Endodermal cell (in vitro differentiated cells): Measurements from ENCODE around the gene CASZ1. TPM values are rescaled to one million over a fixed set of nuclear protein-coding genes. Genes with fewer than 3 reads are reported as not detected.

Experiments used
- DNase-seq: peaks from one replicate; pipeline ENCODE4 v3.0.0-alpha.2; 2017
- H3K27ac ChIP-seq: 2 replicates; pipeline ENCODE4 v1.5.1; 2013; ENCODE audit warnings: mild to moderate bottlenecking, low read depth, low read length, moderate library complexity
- H3K27me3 ChIP-seq: 2 replicates; pipeline ENCODE4 v1.6.1; 2013; ENCODE audit warnings: mild to moderate bottlenecking, low read length, moderate library complexity; ENCODE audit not compliant: insufficient read depth, control insufficient read depth, poor library complexity, severe bottlenecking
- H3K36me3 ChIP-seq: 2 replicates; pipeline ENCODE4 v1.7.0; 2013; ENCODE audit warnings: mild to moderate bottlenecking, low read length, moderate library complexity; ENCODE audit not compliant: control insufficient read depth, insufficient read depth
- H3K4me1 ChIP-seq: one replicate; pipeline ENCODE4 v1.7.0; 2013; ENCODE audit warnings: low read length; ENCODE audit not compliant: control insufficient read depth, insufficient read depth
- H3K4me3 ChIP-seq: 2 replicates; pipeline ENCODE4 v1.5.1; 2013; ENCODE audit warnings: mild to moderate bottlenecking, low read length, moderate library complexity
- H3K9ac ChIP-seq: 2 replicates; pipeline ENCODE4 v1.6.1; 2013; ENCODE audit warnings: mild to moderate bottlenecking, low read length, moderate library complexity; ENCODE audit not compliant: poor library complexity, severe bottlenecking; ENCODE audit errors: extremely low read depth
- H3K9me3 ChIP-seq: 2 replicates; pipeline ENCODE4 v1.6.1; 2013; ENCODE audit warnings: mild to moderate bottlenecking, low read length, moderate library complexity; ENCODE audit not compliant: control insufficient read depth
- H3K27ac Mint-ChIP-seq: 2 replicates; pipeline ENCODE4 v1.8.0; 2020; ENCODE audit warnings: mixed read lengths
- H3K27me3 Mint-ChIP-seq: 2 replicates; pipeline ENCODE4 v1.8.0; 2021; ENCODE audit warnings: mild to moderate bottlenecking, mixed read lengths; ENCODE audit not compliant: insufficient read depth
- H3K36me3 Mint-ChIP-seq: 2 replicates; pipeline ENCODE4 v1.8.0; 2020; ENCODE audit warnings: low read depth, mixed read lengths
- H3K4me1 Mint-ChIP-seq: 2 replicates; pipeline ENCODE4 v1.8.0; 2020; ENCODE audit warnings: mixed read lengths
- H3K4me3 Mint-ChIP-seq: 2 replicates; pipeline ENCODE4 v1.8.0; 2020; ENCODE audit warnings: mild to moderate bottlenecking, moderate library complexity, mixed read lengths
- H3K9me3 Mint-ChIP-seq: 2 replicates; pipeline ENCODE4 v1.8.0; 2020; ENCODE audit warnings: mild to moderate bottlenecking, mixed read lengths
- CTCF ChIP-seq: fragments of 200-600 bp; sonication (generic); conservative IDR thresholded peaks from 2 replicates; pipeline ENCODE4 v1.5.0; 2021; ENCODE audit warnings: antibody characterized with exemption, mild to moderate bottlenecking
- WGBS, 2 experiments: methylation state at CpG; one replicate each; pipeline versions ENCODE4 v1.1.5 to v1.1.7; 2013; ENCODE audit warnings: missing lambda C conversion rate in 2 of 2, mixed read lengths in 1 of 2; ENCODE audit not compliant: insufficient coverage in 1 of 2, insufficient read length in 1 of 2; 5-methylcytosine and 5-hydroxymethylcytosine counted together
- total RNA-seq, 2 donors: library from RNA; stranded (reverse); fragmentation: NEBNext Ultra II Directional in 1 of 2; extraction: Animal tissue kit (Norgen Biotek cat#: 25700) in 1 of 2; gene quantifications; 2 replicates in 1 of 2; 3 replicates in 1 of 2; pipeline ENCODE4 v1.2.1, GENCODE V29; 2021

CASZ1 gene
- total RNA-seq, 2 donors from 2014 or later = 3.5 to 5.9 TPM

- Mint-ChIP-seq H3K27ac (no peak overlapping the region), H3K4me3 (no peak overlapping the region), H3K27me3 (peaks cover 23% of the 10 kb centered on the region), H3K4me1 (no peaks in the 10 kb centered on the region), H3K36me3 (no peaks in the 10 kb centered on the region), H3K9me3 (no peaks in the 10 kb centered on the region)
- no peak for TF ChIP-seq CTCF
- no peak overlapping the region for H3K27ac ChIP-seq
- no peak overlapping the region for H3K9ac ChIP-seq
- H3K27me3 ChIP-seq = no peaks in the 10 kb centered on the region
- no peaks in the 10 kb centered on the region for H3K36me3 ChIP-seq
- no peaks in the 10 kb centered on the region for H3K9me3 ChIP-seq
- DNase-seq = no peak
- H3K4me1 ChIP-seq = no peaks in the 10 kb centered on the region
- no peak overlapping the region for H3K4me3 ChIP-seq
- 89 to 93% methylated on average over 6 to 22 of the region's 24 CpGs for WGBS, 2 experiments
Measured at GRCh38 chr1:10782491-10783244, 13.8 kb downstream of the CASZ1 start.

- H3K4me3 ChIP-seq = no peak overlapping the region
Measured at GRCh38 chr1:10781137-10781536, 15.3 kb downstream of the CASZ1 start.

GRCh38 chr1:10779841-10780240 is 16.6 kb downstream of the CASZ1 start:
- Histone ChIP-seq H3K27me3 (no peaks in the 10 kb centered on the region), H3K9me3 (no peaks in the 10 kb centered on the region), H3K4me3 (no peak overlapping the region), H3K36me3 (no peaks in the 10 kb centered on the region), H3K27ac (no peak overlapping the region), H3K9ac (no peak overlapping the region), H3K4me1 (no peaks in the 10 kb centered on the region)
- no peak for TF ChIP-seq CTCF
- H3K9me3 Mint-ChIP-seq = no peaks in the 10 kb centered on the region
- no peaks in the 10 kb centered on the region for H3K36me3 Mint-ChIP-seq
- 89% methylated on average over 7 to 10 of the region's 10 CpGs for WGBS, 2 experiments
- H3K4me3 Mint-ChIP-seq = no peak overlapping the region
- no peak for DNase-seq
- H3K27me3 Mint-ChIP-seq = peaks cover 6% of the 10 kb centered on the region
- no peaks in the 10 kb centered on the region for H3K4me1 Mint-ChIP-seq
- H3K27ac Mint-ChIP-seq = no peak overlapping the region

More at GRCh38 chr1:10781137-10781536, 15.3 kb downstream of the CASZ1 start:
- no peak overlapping the region for H3K27ac Mint-ChIP-seq
- no peak for DNase-seq
- 94 to 97% methylated on average over 5 to 8 of the region's 8 CpGs for WGBS, 2 experiments
- no peak overlapping the region for H3K4me3 Mint-ChIP-seq
- Histone ChIP-seq H3K36me3 (no peaks in the 10 kb centered on the region), H3K4me1 (no peaks in the 10 kb centered on the region), H3K27ac (no peak overlapping the region), H3K9ac (no peak overlapping the region), H3K9me3 (no peaks in the 10 kb centered on the region), H3K27me3 (no peaks in the 10 kb centered on the region)
- peaks cover 9% of the 10 kb centered on the region for H3K27me3 Mint-ChIP-seq
- H3K36me3 Mint-ChIP-seq = no peaks in the 10 kb centered on the region
- H3K9me3 Mint-ChIP-seq = no peaks in the 10 kb centered on the region
- H3K4me1 Mint-ChIP-seq = no peaks in the 10 kb centered on the region
- no peak for TF ChIP-seq CTCF
